Measurements from ENCODE around the gene FRY.

Gene FRY

DNA sequence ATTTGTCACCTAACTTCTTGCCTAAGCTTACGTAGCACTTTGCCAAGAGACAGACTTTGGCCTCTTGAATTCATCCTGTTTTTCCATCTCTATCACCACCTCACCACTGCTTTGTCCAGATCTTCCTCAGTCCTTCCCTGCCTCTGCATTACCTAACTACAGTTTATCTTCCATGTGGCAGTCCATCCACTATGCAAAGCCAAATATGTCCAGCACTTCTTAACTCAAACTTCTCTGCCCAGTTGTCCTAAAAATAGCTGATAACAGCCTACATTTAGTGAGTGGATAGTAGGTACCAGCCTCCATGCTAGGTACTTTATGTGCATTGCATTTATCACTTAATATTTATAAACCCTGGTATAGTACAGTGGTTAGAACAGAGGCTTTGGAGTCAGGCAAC is 172.2 kb downstream of the FRY start:
- TF ChIP-seq, protein P1, sequence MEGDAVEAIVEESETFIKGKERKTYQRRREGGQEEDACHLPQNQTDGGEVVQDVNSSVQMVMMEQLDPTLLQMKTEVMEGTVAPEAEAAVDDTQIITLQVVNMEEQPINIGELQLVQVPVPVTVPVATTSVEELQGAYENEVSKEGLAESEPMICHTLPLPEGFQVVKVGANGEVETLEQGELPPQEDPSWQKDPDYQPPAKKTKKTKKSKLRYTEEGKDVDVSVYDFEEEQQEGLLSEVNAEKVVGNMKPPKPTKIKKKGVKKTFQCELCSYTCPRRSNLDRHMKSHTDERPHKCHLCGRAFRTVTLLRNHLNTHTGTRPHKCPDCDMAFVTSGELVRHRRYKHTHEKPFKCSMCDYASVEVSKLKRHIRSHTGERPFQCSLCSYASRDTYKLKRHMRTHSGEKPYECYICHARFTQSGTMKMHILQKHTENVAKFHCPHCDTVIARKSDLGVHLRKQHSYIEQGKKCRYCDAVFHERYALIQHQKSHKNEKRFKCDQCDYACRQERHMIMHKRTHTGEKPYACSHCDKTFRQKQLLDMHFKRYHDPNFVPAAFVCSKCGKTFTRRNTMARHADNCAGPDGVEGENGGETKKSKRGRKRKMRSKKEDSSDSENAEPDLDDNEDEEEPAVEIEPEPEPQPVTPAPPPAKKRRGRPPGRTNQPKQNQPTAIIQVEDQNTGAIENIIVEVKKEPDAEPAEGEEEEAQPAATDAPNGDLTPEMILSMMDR (IDR thresholded peaks at IDR 0.05), result no peak

DNA sequence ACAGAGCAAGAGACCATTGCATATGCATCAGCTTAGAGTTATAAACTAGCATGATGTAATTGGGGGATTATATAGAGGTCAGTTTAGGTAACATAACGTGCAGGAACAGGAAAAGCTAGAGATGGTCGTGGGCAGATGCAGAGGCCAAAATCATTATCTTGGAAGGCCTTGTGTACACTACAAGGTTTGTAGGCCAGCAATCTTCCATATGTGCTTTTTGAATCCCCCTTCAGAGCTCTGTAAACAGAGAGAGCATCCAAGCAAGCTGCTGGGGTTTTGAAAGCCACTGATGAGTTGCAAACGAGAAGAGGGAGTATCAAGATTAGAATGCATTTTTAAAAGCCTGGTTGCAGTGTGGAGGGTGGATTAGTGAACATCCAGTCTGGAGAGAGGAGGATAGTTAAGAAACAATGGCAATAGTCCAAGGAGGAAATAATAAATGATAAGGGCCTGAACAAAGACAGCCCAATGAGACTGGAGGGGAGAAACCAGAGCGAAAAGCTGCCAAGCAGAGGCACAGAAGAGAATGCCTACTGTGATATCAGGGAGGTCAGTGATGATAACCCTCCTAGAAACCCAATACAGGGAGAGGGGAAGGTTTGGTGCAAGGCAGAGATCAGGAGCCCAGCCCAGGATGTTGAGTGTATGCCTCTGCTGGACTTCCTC is 174.0 kb downstream of the FRY start:
- TF ChIP-seq, protein P1 (IDR thresholded peaks at IDR 0.05), result no peak

DNA sequence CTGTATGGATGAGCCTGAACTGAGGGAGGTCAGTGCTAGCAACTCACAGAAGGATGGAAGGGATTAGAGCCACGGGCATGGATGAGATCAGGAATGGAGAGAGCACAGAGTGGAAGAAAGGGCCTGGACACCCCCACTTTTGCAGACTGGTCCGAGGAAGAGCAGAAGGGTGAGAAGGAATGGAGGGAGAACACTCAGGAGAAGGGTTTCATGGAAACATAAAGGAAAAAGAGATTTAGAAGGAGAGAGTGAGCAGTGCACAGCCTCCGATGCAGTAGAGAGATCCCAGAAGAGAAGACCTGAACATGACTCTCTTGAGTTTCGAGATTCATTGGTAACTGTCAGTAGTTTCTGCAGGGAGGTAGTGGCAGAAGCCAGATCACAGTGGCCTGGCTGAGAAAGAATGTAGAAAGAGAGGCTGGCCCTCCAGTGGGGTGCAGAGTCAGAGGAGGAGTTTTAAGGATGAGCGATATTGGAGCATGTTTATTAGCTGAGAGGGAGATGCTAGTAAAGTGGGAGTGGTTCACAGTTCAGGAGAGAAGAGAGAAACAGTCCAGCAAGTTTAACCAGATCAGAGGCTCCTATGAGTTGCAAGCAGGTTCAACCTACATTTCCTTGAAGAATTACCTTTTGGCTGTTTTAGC is 174.6 kb downstream of the FRY start:
- TF ChIP-seq, protein P1 (IDR thresholded peaks at IDR 0.05), result no peak

DNA sequence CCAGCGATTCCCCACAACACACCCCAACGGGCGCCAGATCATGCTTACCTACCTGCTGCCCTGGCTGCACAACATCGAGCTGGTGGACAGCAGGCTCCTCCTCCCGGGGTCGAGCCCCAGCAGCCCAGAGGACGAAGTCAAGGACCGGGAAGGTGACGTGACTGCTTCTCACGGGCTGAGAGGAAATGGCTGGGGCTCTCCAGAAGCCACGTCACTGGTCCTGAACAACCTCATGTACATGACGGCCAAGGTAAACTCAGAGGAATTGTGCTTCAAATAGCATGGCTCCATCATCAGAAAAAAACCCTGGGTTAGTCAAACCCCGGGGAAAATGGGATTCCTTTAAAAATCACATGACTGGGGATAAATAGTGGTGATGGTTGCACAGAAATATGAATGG is 177.3 kb downstream of the FRY start:
- TF ChIP-seq, protein P1 (IDR thresholded peaks at IDR 0.05), result no peak

DNA sequence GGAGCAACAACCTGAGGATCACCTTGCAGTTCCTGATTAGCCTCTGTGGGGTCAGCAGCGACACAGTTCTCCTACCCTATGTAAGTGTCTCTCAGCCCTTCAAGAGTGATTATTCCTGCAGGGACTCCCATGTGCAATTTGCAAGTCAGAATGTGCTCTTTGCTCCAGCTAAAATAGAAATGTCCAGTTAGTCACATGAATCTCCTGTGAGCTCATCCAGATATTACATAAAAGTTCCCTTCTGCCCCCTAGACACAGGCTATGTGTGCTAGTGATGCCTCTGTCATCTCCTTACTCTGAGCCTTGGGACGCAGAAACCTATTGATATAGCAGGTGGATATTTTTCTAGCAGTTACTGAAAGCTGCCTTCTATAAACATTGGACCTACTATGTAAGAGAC is 178.1 kb downstream of the FRY start:
- TF ChIP-seq, protein P1 (IDR thresholded peaks at IDR 0.05), result no peak

DNA sequence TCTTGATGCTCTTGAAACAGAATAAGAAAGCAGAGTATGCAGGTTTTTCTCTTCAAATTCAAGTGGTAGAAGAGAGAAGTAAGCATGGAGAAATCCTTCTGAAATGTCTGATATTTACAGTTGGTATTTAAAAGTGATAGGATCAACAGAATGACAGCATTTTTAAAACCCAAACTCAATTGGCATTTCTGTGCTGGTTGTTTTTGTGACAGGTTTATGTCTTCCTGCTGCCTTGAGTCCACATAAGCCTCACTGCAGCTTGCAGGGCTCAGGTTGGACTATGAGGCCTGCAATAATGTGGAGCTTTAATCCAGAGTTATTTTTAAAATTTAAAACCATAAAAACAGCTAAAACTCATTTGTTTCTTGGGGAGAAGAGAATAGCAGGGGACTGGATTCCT is 178.5 kb downstream of the FRY start:
- TF ChIP-seq, protein P1 (IDR thresholded peaks at IDR 0.05), result no peak

DNA sequence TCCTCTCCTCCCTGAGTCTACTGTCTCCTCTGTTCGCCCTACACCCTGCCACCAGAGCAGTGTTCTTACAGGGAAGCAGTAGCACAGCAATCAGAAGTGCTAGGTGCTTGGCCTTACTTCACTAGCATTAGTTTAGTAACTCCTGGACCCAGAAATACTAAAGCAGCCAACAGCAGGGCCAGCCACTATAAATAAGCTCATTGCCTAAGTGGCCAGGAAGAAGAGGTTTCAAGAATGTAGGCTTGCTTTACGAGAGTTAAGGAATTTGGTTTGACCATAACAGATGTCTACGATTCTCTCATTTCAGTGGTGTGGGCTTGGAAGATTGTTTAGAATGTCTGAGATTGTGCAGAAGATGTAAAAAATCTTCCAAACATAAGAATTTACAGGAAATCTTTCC is 180.2 kb downstream of the FRY start:
- TF ChIP-seq, protein P1 (IDR thresholded peaks at IDR 0.05), result no peak

Data from LNCAP (cell line).